Ovary (tissue), 9 donors: Measurements from ENCODE around the gene CHMP4A. TPM values are rescaled to one million over a fixed set of nuclear protein-coding genes. Genes with fewer than 3 reads are reported as not detected.

Experiments
- DNase-seq, 5 donors: peaks; one replicate each; pipeline ENCODE4 v3.0.0-alpha.2; 2019 to 2020
- H3K27ac ChIP-seq, 2 donors: fragments of 200-600 bp; one replicate each; pipeline versions ENCODE4 v1.5.1 to v1.8.0; 2019 to 2022
- H3K27me3 ChIP-seq: fragments of 200-600 bp; one replicate; pipeline ENCODE4 v1.8.0; 2022
- H3K36me3 ChIP-seq: fragments of 200-600 bp; sonication (generic); one replicate; pipeline ENCODE4 v1.5.1; 2019
- H3K4me1 ChIP-seq: one replicate; pipeline ENCODE4 v1.8.1; 2013; ENCODE audit warnings: mild to moderate bottlenecking, moderate library complexity; ENCODE audit not compliant: insufficient read depth
- H3K4me3 ChIP-seq: fragments of 200-600 bp; sonication (generic); one replicate; pipeline ENCODE4 v1.5.1; 2017
- H3K9me3 ChIP-seq, 2 donors: fragments of 200-600 bp in 1 of 2; sonication (generic) in 1 of 2; one replicate each; pipeline versions ENCODE4 v1.5.1 to v1.8.1; 2013 to 2019; ENCODE audit warnings: mild to moderate bottlenecking in 1 of 2, moderate library complexity in 1 of 2
- EP300 ChIP-seq: sonication (generic); formaldehyde crosslinking; IDR thresholded peaks from one replicate; pipeline ENCODE4 v1.6.1; 2017; ENCODE audit warnings: antibody characterized with exemption
- POLR2A ChIP-seq: fragments of 450-650 bp; IDR thresholded peaks from one replicate; pipeline ENCODE4 v1.6.1; 2017; ENCODE audit warnings: antibody characterized with exemption, mild to moderate bottlenecking, moderate library complexity
- WGBS, 3 donors: extraction: QIAGEN DNeasy Blood & Tissue Kit in 1 of 3; methylation state at CpG; one replicate each; pipeline versions ENCODE4 v1.1.5 to v1.1.7; 2013 to 2017; 5-methylcytosine and 5-hydroxymethylcytosine counted together
- intact Hi-C, 4 donors: fragments of 100-400 bp; cut with DNase I; formaldehyde crosslinking; loops; one replicate each; pipeline versions ENCODE4 v1.11.0 to v1.15.1; 2022 to 2023
- polyA plus RNA-seq, 2 donors: library from polyadenylated mRNA; stranded (reverse); fragments of 200-250 nt in 1 of 2; fragments of 350-450 nt in 1 of 2; fragmentation: Illumina TruSeq in 1 of 2; extraction: RNeasy Lipid Tissue Mini Kit (QIAGEN cat#74804) in 1 of 2; gene quantifications; one replicate each; pipeline ENCODE4 v1.2.3, GENCODE V29; 2013 to 2014
- total RNA-seq, 7 donors: library from RNA; depleted of rRNA in 2 of 7; stranded (reverse); fragments of >200 nt in 2 of 7; fragmentation: NEBNext Ultra II Directional in 3 of 7; extraction: Animal tissue kit (Norgen Biotek cat#: 25700) in 3 of 7; gene quantifications; one replicate each; pipeline versions ENCODE4 v1.1.0 to v1.2.4, GENCODE V29; 2016 to 2023
- TF ChIP-seq, protein P1 (sequence below), 3 donors: fragments of 450-650 bp in 2 of 3; fragments of 200-600 bp in 1 of 3; IDR thresholded peaks; one replicate each; pipeline versions ENCODE4 v1.5.1 to v1.8.0; 2016 to 2022; ENCODE audit warnings: antibody characterized with exemption in 3 of 3, mild to moderate bottlenecking in 1 of 3
- donor health status: DM: no; HTN: no; CAD: no; lungs with moderate emphysema.
- donor health status: DM: no; HTN: no; CAD: no.
- donor health status: Bipolar disorder and iron deficiency.
- donor health status: DM: yes; HTN: yes; CAD: no.
- donor health status: DM: no; HTN: no; CAD: no.
- donor health status: DM: yes; HTN: yes; CAD: no.

The CHMP4A gene
- total and polyA plus RNA-seq, 9 donors, result 26.8 to 105 (median 41.7) TPM

DNA sequence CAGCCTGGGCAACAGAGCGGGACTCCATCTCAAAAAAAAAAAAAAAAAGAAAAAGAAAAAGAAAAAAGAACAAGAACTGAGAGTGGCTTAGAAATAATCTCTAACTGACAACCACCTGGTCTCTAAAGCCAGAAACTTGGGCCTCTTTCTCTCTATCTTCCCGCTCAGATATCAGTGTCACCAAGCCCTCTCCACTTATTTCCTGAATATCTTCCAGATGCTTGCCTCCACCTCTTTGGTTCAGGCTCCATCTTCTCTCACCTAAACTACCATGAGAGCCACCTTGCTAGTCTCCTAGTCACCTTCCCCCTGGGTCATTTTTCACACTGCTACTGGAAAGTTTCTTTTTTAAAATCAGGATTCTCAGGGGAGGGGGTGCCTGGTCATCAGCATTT lies 16.2 kb downstream of the CHMP4A start:
- Histone ChIP-seq H3K36me3 (no peaks in the 10 kb centered on the region), H3K4me1 (peaks cover 4% of the 10 kb centered on the region), H3K9me3 (no peaks in the 10 kb centered on the region), H3K27me3 (no peaks in the 10 kb centered on the region), H3K27ac (no peak overlapping the region), H3K4me3 (no peak overlapping the region)
- intact Hi-C loops, result no loop called here
- DNase-seq, result no peak
- TF ChIP-seq POLR2A (no peak), EP300 (no peak)
- TF ChIP-seq, protein P1, sequence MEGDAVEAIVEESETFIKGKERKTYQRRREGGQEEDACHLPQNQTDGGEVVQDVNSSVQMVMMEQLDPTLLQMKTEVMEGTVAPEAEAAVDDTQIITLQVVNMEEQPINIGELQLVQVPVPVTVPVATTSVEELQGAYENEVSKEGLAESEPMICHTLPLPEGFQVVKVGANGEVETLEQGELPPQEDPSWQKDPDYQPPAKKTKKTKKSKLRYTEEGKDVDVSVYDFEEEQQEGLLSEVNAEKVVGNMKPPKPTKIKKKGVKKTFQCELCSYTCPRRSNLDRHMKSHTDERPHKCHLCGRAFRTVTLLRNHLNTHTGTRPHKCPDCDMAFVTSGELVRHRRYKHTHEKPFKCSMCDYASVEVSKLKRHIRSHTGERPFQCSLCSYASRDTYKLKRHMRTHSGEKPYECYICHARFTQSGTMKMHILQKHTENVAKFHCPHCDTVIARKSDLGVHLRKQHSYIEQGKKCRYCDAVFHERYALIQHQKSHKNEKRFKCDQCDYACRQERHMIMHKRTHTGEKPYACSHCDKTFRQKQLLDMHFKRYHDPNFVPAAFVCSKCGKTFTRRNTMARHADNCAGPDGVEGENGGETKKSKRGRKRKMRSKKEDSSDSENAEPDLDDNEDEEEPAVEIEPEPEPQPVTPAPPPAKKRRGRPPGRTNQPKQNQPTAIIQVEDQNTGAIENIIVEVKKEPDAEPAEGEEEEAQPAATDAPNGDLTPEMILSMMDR (IDR thresholded peaks at IDR 0.05), result no peak
- WGBS, 3 donors, result 86 to 94% (median 92%) methylated on average over 2 of the region's 2 CpGs

DNA sequence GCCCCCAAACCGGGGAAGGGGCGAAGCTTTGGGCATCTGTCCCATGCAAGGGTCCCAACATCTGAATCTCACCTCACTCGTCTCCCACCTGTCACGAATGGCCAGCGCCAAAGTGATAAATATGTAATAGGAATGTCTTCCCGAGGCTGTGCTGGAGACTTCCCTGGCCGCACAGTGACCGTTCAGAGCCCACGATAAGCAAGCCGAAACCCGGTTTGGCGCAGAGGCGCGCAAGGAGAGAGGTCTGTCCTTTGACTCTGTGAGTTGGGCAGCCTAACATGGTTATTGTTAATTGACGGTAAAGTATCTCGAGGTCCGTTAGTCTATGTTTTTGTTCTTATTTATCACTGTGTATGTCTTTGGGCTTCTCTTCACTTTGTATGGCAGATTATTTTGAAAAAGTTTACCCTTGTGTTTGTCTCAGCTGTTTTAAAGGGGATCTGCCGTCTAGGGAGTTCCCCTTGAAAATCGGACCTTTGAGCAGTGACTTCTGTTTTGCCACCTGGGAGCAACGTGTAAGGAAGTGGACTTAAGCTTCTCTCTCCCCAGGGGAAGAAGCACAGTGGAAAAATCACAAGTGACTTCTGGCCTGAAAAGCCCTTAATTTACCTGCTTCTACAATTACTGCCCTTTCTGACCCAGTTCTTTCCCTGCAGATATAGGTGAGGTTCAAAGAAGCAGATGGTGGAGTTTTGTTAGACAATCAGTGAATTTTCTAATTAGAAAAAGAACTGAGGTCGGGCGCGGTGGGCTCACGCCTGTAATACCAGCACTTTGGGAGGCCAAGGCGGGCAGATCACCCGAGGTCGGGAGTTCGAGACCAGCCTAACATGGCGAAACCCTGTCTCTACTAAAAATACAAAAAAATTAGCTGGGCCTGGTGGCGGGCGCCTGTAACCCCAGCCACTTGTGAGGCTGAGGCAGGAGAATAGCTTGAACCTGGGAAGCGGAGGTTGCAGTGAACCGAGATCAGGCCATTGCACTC lies 16.9 kb downstream of the CHMP4A start:
- WGBS, 3 donors, result 32 to 35% (median 32%) methylated on average over 33 of the region's 33 CpGs
- peak in 1 of 5 donors; percentile 36 for DNase-seq
- no peaks in the 10 kb centered on the region for H3K9me3 ChIP-seq
- peak overlapping the region; percentile 97 for H3K4me3 ChIP-seq
- H3K4me1 ChIP-seq, result peaks cover 4% of the 10 kb centered on the region
- TF ChIP-seq, protein P1 (IDR thresholded peaks at IDR 0.05), result no peak
- TF ChIP-seq EP300 (no peak), POLR2A (no peak)
- intact Hi-C loops, result no loop called here
- H3K36me3 ChIP-seq, result no peaks in the 10 kb centered on the region
- no peaks in the 10 kb centered on the region for H3K27me3 ChIP-seq
- H3K27ac ChIP-seq, result peak overlapping the region; percentile 80 to 99

DNA sequence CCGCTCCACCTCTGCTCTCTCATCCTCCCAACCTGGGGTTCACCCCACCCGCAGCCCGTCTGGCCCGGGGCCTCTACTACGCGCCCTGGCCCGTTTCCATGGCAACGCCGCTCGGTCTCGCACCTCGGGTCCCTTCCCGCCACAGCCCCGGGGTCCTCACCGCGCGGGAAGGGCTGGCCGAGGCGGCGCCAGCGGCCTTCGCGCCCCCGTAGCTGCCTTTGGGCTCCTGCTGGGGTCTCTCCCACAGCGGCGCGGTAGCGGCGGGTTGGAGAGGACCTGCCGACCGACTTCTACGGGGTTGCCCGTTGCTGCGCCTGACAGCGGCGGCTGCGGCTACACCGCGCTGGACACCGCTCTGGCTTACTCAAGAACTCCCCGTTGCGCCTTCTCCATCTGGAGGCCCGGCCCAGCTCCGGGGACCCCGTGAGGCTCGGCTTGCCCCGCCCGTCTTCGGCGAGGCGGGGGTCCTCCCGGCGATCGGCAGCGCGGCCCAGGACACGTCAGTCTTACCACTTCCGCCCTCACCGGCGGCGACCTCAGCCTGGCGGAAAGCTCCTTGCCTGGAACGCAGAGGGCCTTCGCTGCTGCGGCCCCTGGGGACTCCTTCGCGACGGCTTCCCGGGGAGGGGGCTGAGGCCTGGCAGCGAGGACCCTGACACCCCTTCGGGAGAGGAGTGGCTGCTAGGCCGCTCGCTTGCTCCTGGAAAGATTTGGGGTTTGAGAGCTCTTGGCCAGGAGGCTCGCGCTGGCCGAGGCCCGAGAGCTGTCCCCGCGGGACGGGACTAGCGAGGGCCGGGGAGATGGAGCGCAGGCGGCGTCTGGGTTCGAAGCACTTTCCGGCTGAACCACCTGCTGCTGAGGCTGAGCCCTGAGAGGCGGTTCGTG lies 17.9 kb downstream of the CHMP4A start, which contains the start of gene TM9SF1:
Gene TM9SF1 (minus strand): TSS at position 256 of the 885 bp plus-strand sequence. CDS start 422 bp downstream, outside the sequence.
- H3K27ac ChIP-seq, result peak within 1 kb of the TSS; percentile 80 to 99
- peak; percentile 86 to 94 (median 89) for DNase-seq
- no peaks in the 10 kb centered on the region for H3K27me3 ChIP-seq
- H3K4me1 ChIP-seq, result peaks cover 4% of the 10 kb centered on the region
- intact Hi-C loops, result no loop called here
- no peaks in the 10 kb centered on the region for H3K36me3 ChIP-seq
- no peaks in the 10 kb centered on the region for H3K9me3 ChIP-seq
- 0 to 1% (median 1%) methylated on average over 51 to 89 of the region's 89 CpGs for WGBS, 3 donors
- TF ChIP-seq EP300 (no peak), POLR2A (peak; percentile 69)
- TF ChIP-seq, protein P1 (IDR thresholded peaks at IDR 0.05), result peak in 1 of 3 donors; percentile 10
- peak within 1 kb of the TSS; percentile 97 for H3K4me3 ChIP-seq

DNA sequence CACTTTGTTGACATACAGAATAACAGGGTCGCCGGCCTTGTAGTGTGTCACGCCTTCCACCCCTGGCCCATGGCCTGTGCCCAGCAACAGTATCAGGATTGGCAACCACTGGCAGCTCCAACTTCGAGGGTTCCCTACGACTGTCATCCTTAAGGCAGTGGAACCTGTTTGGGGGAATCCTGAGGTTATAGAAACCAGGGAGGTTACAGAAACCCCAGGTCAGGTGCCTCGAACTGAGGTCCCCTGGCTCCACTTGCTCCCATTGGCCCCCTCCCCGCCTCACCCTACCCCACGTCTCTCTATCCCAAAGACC lies 18.5 kb downstream of the CHMP4A start:
- 41 to 51% (median 45%) methylated on average over 8 of the region's 8 CpGs for WGBS, 3 donors
- Histone ChIP-seq H3K9me3 (no peaks in the 10 kb centered on the region), H3K4me3 (peak overlapping the region; percentile 97), H3K27ac (peak overlapping the region; percentile 80 to 99), H3K27me3 (no peaks in the 10 kb centered on the region), H3K36me3 (no peaks in the 10 kb centered on the region), H3K4me1 (peaks cover 4% of the 10 kb centered on the region)
- intact Hi-C loops, result no loop called here
- TF ChIP-seq, protein P1 (IDR thresholded peaks at IDR 0.05), result no peak
- TF ChIP-seq EP300 (no peak), POLR2A (no peak)
- DNase-seq, result no peak
